GM18873 (cell line): Measurements from ENCODE around the gene ST14.
"Not testable (repeated sequence)": the region's sequence is repeated elsewhere in the genome, so short reads cannot be mapped to it uniquely, and the experiment has no call there.

Source experiments
- ATAC-seq: cut with Tn5 transposase; IDR thresholded peaks from one replicate; pipeline ENCODE4 v1.9.1; 2021; ENCODE audit warnings: mild to moderate bottlenecking, moderate library complexity, moderate number of reproducible peaks; ENCODE audit not compliant: unreplicated experiment, low FRiP score

The ST14 gene

GRCh38 chr11:130217133-130218031 is 57.8 kb downstream of the ST14 start:
- ATAC-seq: no peak

GRCh38 chr11:130218501-130219070 is 59.0 kb downstream of the ST14 start:
- no peak for ATAC-seq

GRCh38 chr11:130219148-130219547 is 59.6 kb downstream of the ST14 start:
- no peak for ATAC-seq

GRCh38 chr11:130220311-130221035 is 60.9 kb downstream of the ST14 start:
- no peak for ATAC-seq

- no peak for ATAC-seq
Observed at GRCh38 chr11:130223291-130223971, 63.8 kb downstream of the ST14 start.

GRCh38 chr11:130227373-130227772 is 67.8 kb downstream of the ST14 start:
- ATAC-seq: no peak

GRCh38 chr11:130233486-130233885 is 73.9 kb downstream of the ST14 start:
- not testable (repeated sequence) for ATAC-seq

- not testable (repeated sequence) for ATAC-seq
Observed at GRCh38 chr11:130233888-130234287, 74.3 kb downstream of the ST14 start.

- ATAC-seq: no peak
Observed at GRCh38 chr11:130234315-130234714, 74.7 kb downstream of the ST14 start.

GRCh38 chr11:130237282-130238006 is 77.9 kb downstream of the ST14 start:
- ATAC-seq: no peak

- ATAC-seq: no peak
Observed at GRCh38 chr11:130241713-130242112, 82.1 kb downstream of the ST14 start.

GRCh38 chr11:130243816-130244215 is 84.2 kb downstream of the ST14 start:
- peak; percentile 76 for ATAC-seq

GRCh38 chr11:130244848-130245247 is 85.3 kb downstream of the ST14 start:
- ATAC-seq: no peak

- not testable (repeated sequence) for ATAC-seq
Observed at GRCh38 chr11:130245375-130245774, 85.8 kb downstream of the ST14 start.

- no peak for ATAC-seq
Observed at GRCh38 chr11:130246270-130246669, 86.7 kb downstream of the ST14 start.

GRCh38 chr11:130246738-130247137 is 87.2 kb downstream of the ST14 start:
- ATAC-seq: no peak

GRCh38 chr11:130247319-130247718 is 87.7 kb downstream of the ST14 start:
- ATAC-seq: no peak

GRCh38 chr11:130249371-130249770 is 89.8 kb downstream of the ST14 start:
- ATAC-seq: no peak

- ATAC-seq: not testable (repeated sequence)
Observed at GRCh38 chr11:130249929-130250328, 90.3 kb downstream of the ST14 start.

- ATAC-seq: not testable (repeated sequence)
Observed at GRCh38 chr11:130251763-130252162, 92.2 kb downstream of the ST14 start.
